GM12865 (cell line): ENCODE measurements around the gene PDCD4.

Experiments used
- DNase-seq: peaks from one replicate; pipeline ENCODE4 v3.0.0; 2010; ENCODE audit warnings: low read depth
- H3K4me3 ChIP-seq: 2 replicates; pipeline ENCODE4 v1.5.1; 2011; ENCODE audit warnings: mild to moderate bottlenecking, low read depth, low read length, control low read depth
- TF ChIP-seq, protein P1 (sequence below): IDR thresholded peaks from 2 replicates; pipeline ENCODE4 v1.5.1; 2011; ENCODE audit warnings: low read length, control low read depth, low read depth, inconsistent platforms; ENCODE audit not compliant: insufficient read depth; ENCODE audit errors: missing control alignments

PDCD4 gene

DNA sequence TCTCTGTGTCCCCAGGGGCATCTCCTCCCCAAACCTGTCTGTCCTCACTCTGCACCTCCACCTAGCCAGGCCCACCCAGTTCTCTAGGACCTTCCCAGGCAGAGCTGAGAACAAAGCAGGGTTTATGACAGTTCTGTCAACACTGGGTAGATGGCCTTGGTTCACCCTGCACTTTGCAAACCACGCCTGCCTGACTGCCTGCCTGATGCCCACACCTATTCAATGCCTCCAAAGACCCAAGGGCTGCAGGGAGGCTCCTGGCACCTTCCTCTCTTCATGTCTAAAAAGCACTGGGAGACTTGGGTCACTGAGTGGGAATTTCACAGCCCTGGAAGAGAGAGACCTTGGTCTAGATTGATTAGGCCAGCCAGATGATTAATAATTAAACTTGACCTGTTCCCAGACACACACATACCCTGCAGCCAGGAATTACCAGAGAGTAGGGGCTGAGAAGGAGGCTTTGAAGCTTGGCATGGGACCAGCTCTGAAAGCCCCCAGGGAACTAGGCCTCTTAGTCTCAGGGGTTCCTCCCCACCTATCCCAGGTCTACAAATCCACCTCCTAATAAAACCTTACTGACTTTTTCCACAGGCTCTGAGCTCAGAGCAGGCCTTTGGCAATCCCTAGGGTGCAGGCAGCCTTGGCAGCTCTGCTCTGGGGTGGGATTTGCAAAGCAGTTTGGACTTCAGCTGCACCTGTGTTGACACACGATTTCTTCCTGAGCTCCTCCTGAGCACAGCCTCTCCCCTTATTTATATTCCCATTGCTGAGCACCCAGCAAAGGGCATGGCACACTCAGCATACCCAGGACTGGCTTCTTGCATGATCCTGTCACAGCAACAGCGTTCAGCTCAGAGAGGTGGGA is 25.7 kb upstream of the PDCD4 start:
- TF ChIP-seq, protein P1, sequence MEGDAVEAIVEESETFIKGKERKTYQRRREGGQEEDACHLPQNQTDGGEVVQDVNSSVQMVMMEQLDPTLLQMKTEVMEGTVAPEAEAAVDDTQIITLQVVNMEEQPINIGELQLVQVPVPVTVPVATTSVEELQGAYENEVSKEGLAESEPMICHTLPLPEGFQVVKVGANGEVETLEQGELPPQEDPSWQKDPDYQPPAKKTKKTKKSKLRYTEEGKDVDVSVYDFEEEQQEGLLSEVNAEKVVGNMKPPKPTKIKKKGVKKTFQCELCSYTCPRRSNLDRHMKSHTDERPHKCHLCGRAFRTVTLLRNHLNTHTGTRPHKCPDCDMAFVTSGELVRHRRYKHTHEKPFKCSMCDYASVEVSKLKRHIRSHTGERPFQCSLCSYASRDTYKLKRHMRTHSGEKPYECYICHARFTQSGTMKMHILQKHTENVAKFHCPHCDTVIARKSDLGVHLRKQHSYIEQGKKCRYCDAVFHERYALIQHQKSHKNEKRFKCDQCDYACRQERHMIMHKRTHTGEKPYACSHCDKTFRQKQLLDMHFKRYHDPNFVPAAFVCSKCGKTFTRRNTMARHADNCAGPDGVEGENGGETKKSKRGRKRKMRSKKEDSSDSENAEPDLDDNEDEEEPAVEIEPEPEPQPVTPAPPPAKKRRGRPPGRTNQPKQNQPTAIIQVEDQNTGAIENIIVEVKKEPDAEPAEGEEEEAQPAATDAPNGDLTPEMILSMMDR: no peak
- H3K4me3 ChIP-seq: no peak overlapping the region
- peak; percentile 23 for DNase-seq

DNA sequence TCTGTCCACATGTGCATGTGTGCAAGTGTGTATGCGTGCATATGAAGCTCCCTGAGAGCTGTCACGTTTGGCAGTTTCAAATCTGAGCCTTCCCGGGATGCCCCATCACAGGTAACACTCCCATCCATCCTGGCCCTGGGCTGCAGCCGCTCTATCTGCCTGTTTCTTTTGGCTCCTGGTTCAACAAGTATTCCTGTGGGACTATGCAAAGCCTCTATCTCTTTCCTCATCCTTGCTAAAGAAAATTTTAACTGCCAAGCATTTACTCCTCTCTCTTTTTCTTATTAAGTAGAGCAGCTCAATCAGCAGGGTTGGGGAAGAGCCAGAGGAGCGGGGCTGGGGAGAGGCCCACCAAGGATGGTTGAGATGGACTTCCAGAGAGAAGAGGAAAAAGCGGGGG is 24.4 kb upstream of the PDCD4 start:
- no peak for DNase-seq
- TF ChIP-seq, protein P1: no peak
- H3K4me3 ChIP-seq: no peak overlapping the region

GRCh38 chr10:110848106-110848505 is 23.6 kb upstream of the PDCD4 start:
- H3K4me3 ChIP-seq: no peak overlapping the region
- no peak for DNase-seq
- TF ChIP-seq, protein P1: no peak

DNA sequence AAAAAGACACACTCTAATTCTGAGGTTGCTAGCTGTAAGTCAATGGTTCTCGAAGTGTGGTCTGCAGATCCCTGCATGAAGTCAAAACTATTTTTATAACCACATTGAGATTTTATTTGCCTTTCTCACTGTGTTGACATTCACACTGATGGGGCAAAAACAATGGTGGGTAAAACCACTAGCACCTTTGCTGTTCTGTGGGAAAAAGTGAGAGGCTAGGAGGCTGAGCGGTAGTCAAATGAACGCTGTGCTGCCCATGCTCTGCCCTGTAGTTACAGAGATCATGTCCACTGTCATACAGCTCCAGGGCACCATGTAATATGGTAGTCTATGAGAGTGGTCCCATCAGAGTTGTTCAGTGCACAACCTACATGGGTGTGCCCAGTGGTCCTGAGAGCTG is 21.6 kb upstream of the PDCD4 start:
- TF ChIP-seq, protein P1: no peak
- H3K4me3 ChIP-seq: no peak overlapping the region
- peak; percentile 13 for DNase-seq

DNA sequence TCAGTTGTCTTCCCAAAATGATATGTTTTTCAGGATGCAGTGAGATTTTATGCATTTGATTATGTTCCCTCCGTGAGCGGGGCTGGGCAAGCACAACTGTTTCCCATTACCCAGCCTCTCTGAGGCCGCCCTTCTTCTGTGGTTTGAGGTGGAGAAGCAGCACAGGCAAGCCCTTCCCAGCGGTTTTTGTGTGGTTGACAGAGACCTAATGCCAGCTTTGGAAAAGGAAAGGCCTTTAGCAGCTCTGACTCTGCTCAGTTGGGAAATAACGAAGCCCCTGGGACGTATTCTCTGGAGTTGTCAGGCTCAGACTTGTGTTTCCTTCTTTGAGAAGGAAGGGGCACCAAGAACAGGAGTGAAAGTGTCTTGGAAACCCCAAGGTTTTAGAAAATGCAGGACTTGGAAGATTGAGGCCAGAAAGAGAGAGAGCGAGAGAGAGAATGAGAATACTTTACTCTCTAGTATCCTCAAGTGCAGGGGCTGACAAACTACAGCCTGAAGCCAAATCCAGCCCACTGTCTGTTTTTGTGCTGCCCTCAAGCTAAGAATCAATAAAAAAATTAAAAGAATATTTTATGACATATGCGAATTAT is 20.6 kb upstream of the PDCD4 start:
- TF ChIP-seq, protein P1: no peak
- no peak for DNase-seq
- H3K4me3 ChIP-seq: no peak overlapping the region

DNA sequence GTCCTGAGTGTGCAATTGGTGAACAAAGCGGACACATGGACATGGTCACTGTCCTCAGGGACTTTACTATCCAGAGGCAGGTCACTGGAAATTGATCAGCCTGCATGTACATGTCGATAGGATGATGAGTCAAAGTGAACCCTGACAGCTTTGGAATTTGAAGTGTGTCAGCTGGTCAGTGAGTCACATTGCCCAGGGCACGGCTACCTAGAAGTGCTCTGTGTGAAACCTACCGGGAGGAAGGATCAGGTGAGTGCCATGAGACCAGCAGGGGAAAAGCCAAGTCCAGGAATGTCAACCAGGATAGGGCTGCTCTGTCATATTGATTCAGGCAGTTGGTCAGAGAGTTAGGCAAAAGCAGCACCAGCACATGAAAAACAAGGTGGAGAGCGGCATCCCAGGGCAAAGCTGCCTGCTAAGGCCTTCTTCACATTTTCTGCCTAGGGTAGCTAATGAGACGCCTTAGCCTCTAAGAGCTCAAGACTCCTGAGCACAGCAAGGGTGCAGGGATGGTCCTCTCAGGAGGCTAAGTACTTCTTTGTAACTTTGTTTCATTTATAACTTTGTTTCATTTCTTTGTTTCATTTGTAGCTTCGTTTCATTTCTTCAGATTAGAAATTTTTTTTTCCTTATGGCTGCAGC is 19.4 kb upstream of the PDCD4 start:
- DNase-seq: peak; percentile 54
- H3K4me3 ChIP-seq: peak overlapping the region; percentile 2
- TF ChIP-seq, protein P1: no peak

DNA sequence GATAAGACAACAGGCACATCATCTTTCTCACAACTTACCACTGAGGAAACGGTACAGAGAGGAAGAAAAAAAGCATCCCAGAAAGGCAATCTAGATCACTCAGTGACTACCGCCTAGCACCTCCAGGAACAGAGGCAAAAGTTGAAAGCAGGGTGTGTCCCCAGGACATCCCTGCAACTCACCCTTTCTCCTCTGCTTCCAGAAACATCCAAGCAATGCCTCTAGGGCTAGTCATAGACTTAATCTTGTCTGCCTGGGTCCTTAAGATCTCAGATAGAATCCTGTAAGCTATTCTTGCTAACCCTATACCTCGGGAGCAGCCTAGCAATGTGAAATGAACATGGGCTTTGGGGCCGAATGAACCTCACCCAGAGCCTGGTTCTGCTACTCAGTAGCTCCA is 18.8 kb upstream of the PDCD4 start:
- DNase-seq: no peak
- peak overlapping the region; percentile 2 for H3K4me3 ChIP-seq
- TF ChIP-seq, protein P1: no peak
